ENCODE measurements around the gene KIF3C. TPM values are rescaled to one million over a fixed set of nuclear protein-coding genes. Genes with fewer than 3 reads are reported as not detected.

KIF3C gene
- total RNA-seq, 1 experiment from 2014 or later = 41.4 TPM

DNA sequence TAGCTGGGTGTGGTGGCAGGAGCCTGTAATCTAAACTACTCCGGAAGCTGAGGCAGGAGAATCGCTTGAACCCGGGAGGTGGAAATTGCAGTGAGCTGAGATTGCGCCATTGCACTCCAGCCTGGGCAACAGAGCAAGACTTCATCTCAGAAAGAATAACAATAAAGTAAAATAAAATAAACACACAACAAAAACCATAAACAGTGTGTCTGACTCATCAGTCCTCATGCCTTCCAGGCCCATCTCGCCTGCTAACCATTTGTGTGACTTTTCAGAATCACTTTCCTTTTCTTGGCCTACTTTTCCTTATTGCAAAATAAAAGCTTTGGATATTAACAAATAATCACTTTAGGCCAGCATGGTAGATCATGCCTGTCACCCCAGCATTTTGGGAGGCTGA, 62.0 kb downstream of the KIF3C start:
- Mint-ChIP-seq H3K27me3 (ENCODE audit: low read depth) (no peaks in the 10 kb centered on the region), H3K9me3 (no peaks in the 10 kb centered on the region), H3K36me3 (ENCODE audit: insufficient read depth in 1 of 3, low read depth in 3 of 3) (no peaks in the 10 kb centered on the region; a peak in 1 of 7 replicates), H3K4me3 (no peak overlapping the region), H3K27ac (no peak overlapping the region), H3K4me1 (peaks cover 6 to 9% of the 10 kb centered on the region in 2 experiments)
- no peak overlapping the region for H3K56ac ChIP-seq (ENCODE audit: insufficient read length, low read depth, low read length)
- no peak for DNase-seq
- H4K5ac ChIP-seq (ENCODE audit: insufficient read length, low read depth, low read length) = no peak overlapping the region
- no peak overlapping the region for H3K4me2 ChIP-seq (ENCODE audit: insufficient read depth, insufficient read length, low read length)
- H2BK15ac ChIP-seq (ENCODE audit: low read depth, low read length) = no peak overlapping the region
- H3K9ac ChIP-seq (ENCODE audit: extremely low read depth, insufficient read length, low read length) = no peak overlapping the region
- H2BK120ac ChIP-seq (ENCODE audit: low read depth, low read length, poor library complexity, severe bottlenecking) = no peak overlapping the region
- no peaks in the 10 kb centered on the region for H3K23me2 ChIP-seq (ENCODE audit: insufficient read length, low read depth, low read length, poor library complexity, severe bottlenecking)
- H2AFZ ChIP-seq (ENCODE audit: low read length) = no peak overlapping the region
- H3K18ac ChIP-seq (ENCODE audit: insufficient read length, low read depth, low read length) = no peak overlapping the region
- no peak overlapping the region for H3K4ac ChIP-seq (ENCODE audit: low read depth, low read length)
- H3T11ph ChIP-seq (ENCODE audit: low read length) = no peak overlapping the region
- no peaks in the 10 kb centered on the region for H3K79me2 ChIP-seq (ENCODE audit: insufficient read depth, low read length)
- H3K79me1 ChIP-seq (ENCODE audit: insufficient read depth, low read depth, low read length, poor library complexity, severe bottlenecking) = no peaks in the 10 kb centered on the region
- no peak for TF ChIP-seq CTCF (conservative IDR thresholded peaks at IDR 0.05)
- WGBS (ENCODE audit: extremely low coverage, insufficient read length, low lambda C conversion rate) = no CpG with 5 or more reads among the region's 5 CpGs
- no peak overlapping the region for H2AK5ac ChIP-seq (ENCODE audit: insufficient read length, low read length)
- no peak overlapping the region for H2BK5ac ChIP-seq (ENCODE audit: insufficient read length, low read length)
- H4K20me1 ChIP-seq (ENCODE audit: control insufficient read depth, insufficient read depth, insufficient read length) = no peaks in the 10 kb centered on the region
- H3K23ac ChIP-seq (ENCODE audit: insufficient read length, low read depth, low read length) = no peak overlapping the region
- H3K27me3 ChIP-seq (ENCODE audit: insufficient read depth, low read length) = no peaks in the 10 kb centered on the region
- H3K27ac ChIP-seq (ENCODE audit: insufficient read length, low read depth, low read length) = no peak overlapping the region
- no peak overlapping the region for H3K14ac ChIP-seq (ENCODE audit: insufficient read depth, low read length)
- H4K8ac ChIP-seq (replicated peaks; ENCODE audit: insufficient read length, low read depth, low read length) = no peak overlapping the region
- H2BK12ac ChIP-seq (ENCODE audit: insufficient read length, low read depth, low read length) = no peak overlapping the region
- H2BK20ac ChIP-seq (ENCODE audit: low read depth, low read length, poor library complexity, severe bottlenecking) = no peak overlapping the region
- no peaks in the 10 kb centered on the region for H3K4me1 ChIP-seq (ENCODE audit: insufficient read depth, low read length)
- no peaks in the 10 kb centered on the region for H3K9me3 ChIP-seq (ENCODE audit: control insufficient read depth, low read depth, low read length)
- H4K91ac ChIP-seq (ENCODE audit: insufficient read length, low read depth, low read length) = no peak overlapping the region
